ENCODE data around the gene ADAM12. TPM values are rescaled to one million over a fixed set of nuclear protein-coding genes. Genes with fewer than 3 reads are reported as not detected.

The ADAM12 gene
- total and polyA plus RNA-seq, 10 of the 15 experiments (the other 5 are each of a cell fraction or from before 2014, with no cell fraction given) = under 0.01 to 0.62 (median 0.04) TPM; not detected in 5

GRCh38 chr10:126209451-126209850 is 178.8 kb downstream of the ADAM12 start:
- H3K27ac ChIP-seq (ENCODE audit: control insufficient read depth, insufficient read depth) = no peak overlapping the region
- no peak for ATAC-seq
- no peak for FAIRE-seq
- H4K20me1 ChIP-seq (ENCODE audit: control insufficient read depth, insufficient read depth) = no peaks in the 10 kb centered on the region
- no peaks in the 10 kb centered on the region for H3K4me1 ChIP-seq (ENCODE audit: control insufficient read depth, insufficient read depth, low read length)
- no peak overlapping the region for H2AFZ ChIP-seq (ENCODE audit: control insufficient read depth, low read depth, low read length)
- in situ Hi-C loops (cut with MboI) (no loop called here), intact Hi-C loops (cut with micrococcal nuclease; ENCODE audit: unreplicated experiment) (no loop called here)
- BruUV-seq (replicated peaks) = no TSS peak
- WGBS (ENCODE audit: insufficient coverage, insufficient replicate concordance, low lambda C conversion rate, missing lambda C conversion rate) = 6% methylated on average over 4 of the region's 4 CpGs
- no peak for TF ChIP-seq NFYB (IDR thresholded peaks at IDR 0.05; ENCODE audit: insufficient read depth, low read depth, low read length)
- TF ChIP-seq SP1 (IDR thresholded peaks at IDR 0.05; ENCODE audit: low read depth, low read length) = no peak
- ChIA-PET POLR2A (no interaction called here), RAD21 (ENCODE audit: unreplicated experiment) (no interaction called here), CTCF (no interaction called here), SMC1A (ENCODE audit: uncharacterized antibody, unreplicated experiment) (no interaction called here)
- no peak overlapping the region for H3K4me2 ChIP-seq (ENCODE audit: control insufficient read depth, insufficient read depth)
- H3K9me3 ChIP-seq (replicated peaks; ENCODE audit: control insufficient read depth, insufficient read depth, low read length) = no peaks in the 10 kb centered on the region
- no peak overlapping the region for H3K4me3 ChIP-seq
- H3K9ac ChIP-seq (ENCODE audit: control insufficient read depth, insufficient read depth, low read length) = no peak overlapping the region
- H3K79me2 ChIP-seq (ENCODE audit: control insufficient read depth, insufficient read depth, low read length) = no peaks in the 10 kb centered on the region
- H3K27me3 ChIP-seq (replicated peaks in 1 of 2; ENCODE audit: control insufficient read depth in 2 of 2, insufficient read depth in 2 of 2, low read length in 1 of 2) = no peaks in the 10 kb centered on the region
- H3K36me3 ChIP-seq (ENCODE audit: control insufficient read depth in 2 of 2, insufficient read depth in 2 of 2, low read length in 1 of 2) = no peaks in the 10 kb centered on the region
- DNase-seq (ENCODE audit: low read depth, low spot score) = no peak

- no peak for ATAC-seq
- RAD21 ChIA-PET (ENCODE audit: unreplicated experiment) = no interaction called here
- SMC1A ChIA-PET (ENCODE audit: uncharacterized antibody, unreplicated experiment) = no interaction called here
- WGBS (ENCODE audit: insufficient coverage, insufficient replicate concordance, low lambda C conversion rate, missing lambda C conversion rate) = 10% methylated on average over 4 of the region's 4 CpGs
- Histone ChIP-seq H3K9me3 (replicated peaks; ENCODE audit: control insufficient read depth, insufficient read depth, low read length) (no peaks in the 10 kb centered on the region), H2AFZ (ENCODE audit: control insufficient read depth, low read depth, low read length) (no peak overlapping the region), H3K27ac (ENCODE audit: control insufficient read depth, insufficient read depth) (no peak overlapping the region), H3K4me1 (ENCODE audit: control insufficient read depth, insufficient read depth, low read length) (no peaks in the 10 kb centered on the region), H3K4me2 (ENCODE audit: control insufficient read depth, insufficient read depth) (no peak overlapping the region), H3K9ac (ENCODE audit: control insufficient read depth, insufficient read depth, low read length) (no peak overlapping the region), H3K79me2 (ENCODE audit: control insufficient read depth, insufficient read depth, low read length) (no peaks in the 10 kb centered on the region), H3K36me3 (ENCODE audit: control insufficient read depth in 2 of 2, insufficient read depth in 2 of 2, low read length in 1 of 2) (no peaks in the 10 kb centered on the region), H3K4me3 (no peak overlapping the region), H3K27me3 (replicated peaks in 1 of 2; ENCODE audit: control insufficient read depth in 2 of 2, insufficient read depth in 2 of 2, low read length in 1 of 2) (no peaks in the 10 kb centered on the region), H4K20me1 (ENCODE audit: control insufficient read depth, insufficient read depth) (no peaks in the 10 kb centered on the region)
- BruUV-seq (replicated peaks) = no TSS peak
- POLR2A ChIA-PET = no interaction called here
- CTCF ChIA-PET = no interaction called here
- no peak for FAIRE-seq
- in situ Hi-C loops (cut with MboI) (no loop called here), intact Hi-C loops (cut with micrococcal nuclease; ENCODE audit: unreplicated experiment) (no loop called here)
- DNase-seq (ENCODE audit: low read depth, low spot score) = no peak
- TF ChIP-seq MEF2B (IDR thresholded peaks at IDR 0.05; ENCODE audit: partially characterized antibody, poor library complexity, severe bottlenecking) = no peak
- no peak for TF ChIP-seq NFYB (IDR thresholded peaks at IDR 0.05; ENCODE audit: insufficient read depth, low read depth, low read length)
- TF ChIP-seq RB1 (IDR thresholded peaks at IDR 0.05; ENCODE audit: borderline replicate concordance) = no peak
- TF ChIP-seq POLR2AphosphoS5 (IDR thresholded peaks at IDR 0.05; ENCODE audit: low read length) = no peak
- no peak for TF ChIP-seq BRCA1 (IDR thresholded peaks at IDR 0.05; ENCODE audit: low read depth, low read length)
- no peak for TF ChIP-seq BCL3 (IDR thresholded peaks at IDR 0.05; ENCODE audit: borderline replicate concordance, insufficient read depth, low read depth, low read length, poor library complexity, severe bottlenecking)
- TF ChIP-seq, protein P1, sequence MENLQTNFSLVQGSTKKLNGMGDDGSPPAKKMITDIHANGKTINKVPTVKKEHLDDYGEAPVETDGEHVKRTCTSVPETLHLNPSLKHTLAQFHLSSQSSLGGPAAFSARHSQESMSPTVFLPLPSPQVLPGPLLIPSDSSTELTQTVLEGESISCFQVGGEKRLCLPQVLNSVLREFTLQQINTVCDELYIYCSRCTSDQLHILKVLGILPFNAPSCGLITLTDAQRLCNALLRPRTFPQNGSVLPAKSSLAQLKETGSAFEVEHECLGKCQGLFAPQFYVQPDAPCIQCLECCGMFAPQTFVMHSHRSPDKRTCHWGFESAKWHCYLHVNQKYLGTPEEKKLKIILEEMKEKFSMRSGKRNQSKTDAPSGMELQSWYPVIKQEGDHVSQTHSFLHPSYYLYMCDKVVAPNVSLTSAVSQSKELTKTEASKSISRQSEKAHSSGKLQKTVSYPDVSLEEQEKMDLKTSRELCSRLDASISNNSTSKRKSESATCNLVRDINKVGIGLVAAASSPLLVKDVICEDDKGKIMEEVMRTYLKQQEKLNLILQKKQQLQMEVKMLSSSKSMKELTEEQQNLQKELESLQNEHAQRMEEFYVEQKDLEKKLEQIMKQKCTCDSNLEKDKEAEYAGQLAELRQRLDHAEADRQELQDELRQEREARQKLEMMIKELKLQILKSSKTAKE (IDR thresholded peaks at IDR 0.05; ENCODE audit: low read depth, poor library complexity, severe bottlenecking) = no peak
- no peak for TF ChIP-seq YBX1 (IDR thresholded peaks at IDR 0.05)
- no peak for TF ChIP-seq CREB1 (IDR thresholded peaks at IDR 0.05; ENCODE audit: low read depth)
- no peak for TF ChIP-seq POLR2AphosphoS2 (IDR thresholded peaks at IDR 0.05; ENCODE audit: low read depth, low read length)
- TF ChIP-seq FOS (IDR thresholded peaks at IDR 0.05; ENCODE audit: borderline replicate concordance, extremely low read depth, insufficient read length) = no peak
- TF ChIP-seq SIX5 (IDR thresholded peaks at IDR 0.05; ENCODE audit: low read depth, low read length, severe bottlenecking) = no peak
- no peak for TF ChIP-seq CEBPB (IDR thresholded peaks at IDR 0.05; ENCODE audit: borderline replicate concordance in 1 of 2, low read depth in 2 of 2, low read length in 2 of 2)
- TF ChIP-seq DPF2 (IDR thresholded peaks at IDR 0.05) = no peak
Observed at GRCh38 chr10:126208726-126209302, 179.5 kb downstream of the ADAM12 start.

All from GM12878 (cell line).